Breast epithelium (tissue), 3 donors: ENCODE data around the gene DPYSL4.

ENCODE experiments used
- POLR2A ChIP-seq: fragments of 450-650 bp; IDR thresholded peaks from one replicate; pipeline ENCODE4 v1.6.1; 2016; ENCODE audit warnings: antibody characterized with exemption, mild to moderate bottlenecking, moderate library complexity
- TF ChIP-seq, protein P1 (sequence below), 3 donors: fragments of 450-650 bp; IDR thresholded peaks; one replicate each; pipeline ENCODE4 v1.5.1; 2016 to 2017; ENCODE audit warnings: antibody characterized with exemption in 3 of 3, mild to moderate bottlenecking in 3 of 3, moderate library complexity in 3 of 3

DNA sequence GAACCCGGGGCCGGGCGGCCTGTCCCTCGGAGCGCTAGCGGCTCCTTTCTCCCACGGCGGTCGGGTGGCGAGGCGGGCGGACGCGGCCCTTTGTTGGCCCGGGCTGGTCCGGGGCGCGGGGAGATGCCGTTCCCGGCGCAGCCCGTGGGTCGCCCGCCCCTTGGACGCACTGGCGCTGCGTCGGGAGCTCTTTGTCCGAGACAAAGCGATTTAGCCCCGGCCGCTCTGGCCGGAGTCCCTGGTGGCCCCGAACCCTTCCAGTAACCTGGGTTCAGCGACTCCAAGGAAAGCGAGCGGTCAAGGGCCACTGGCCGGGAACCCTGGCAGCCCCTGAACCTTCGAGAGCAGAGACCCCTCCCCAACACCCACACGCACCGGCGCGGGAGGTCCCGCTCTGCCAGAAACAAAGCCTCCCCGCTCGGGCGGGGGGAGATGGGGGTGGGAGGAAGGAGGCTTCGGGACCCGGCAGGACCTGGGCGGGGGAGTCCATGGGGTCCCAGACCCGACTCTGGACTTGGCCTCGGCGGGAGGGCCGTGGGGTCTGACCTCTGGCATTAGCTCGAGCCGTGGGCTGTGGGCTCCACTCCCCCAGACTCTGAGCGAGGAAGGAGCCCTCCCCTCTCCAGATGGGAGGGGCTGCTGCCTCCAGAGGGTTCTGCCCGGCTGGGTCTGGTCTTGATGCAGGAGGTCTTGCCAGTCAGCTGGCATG, 836 bp downstream of the DPYSL4 start:
- TF ChIP-seq, protein P1, sequence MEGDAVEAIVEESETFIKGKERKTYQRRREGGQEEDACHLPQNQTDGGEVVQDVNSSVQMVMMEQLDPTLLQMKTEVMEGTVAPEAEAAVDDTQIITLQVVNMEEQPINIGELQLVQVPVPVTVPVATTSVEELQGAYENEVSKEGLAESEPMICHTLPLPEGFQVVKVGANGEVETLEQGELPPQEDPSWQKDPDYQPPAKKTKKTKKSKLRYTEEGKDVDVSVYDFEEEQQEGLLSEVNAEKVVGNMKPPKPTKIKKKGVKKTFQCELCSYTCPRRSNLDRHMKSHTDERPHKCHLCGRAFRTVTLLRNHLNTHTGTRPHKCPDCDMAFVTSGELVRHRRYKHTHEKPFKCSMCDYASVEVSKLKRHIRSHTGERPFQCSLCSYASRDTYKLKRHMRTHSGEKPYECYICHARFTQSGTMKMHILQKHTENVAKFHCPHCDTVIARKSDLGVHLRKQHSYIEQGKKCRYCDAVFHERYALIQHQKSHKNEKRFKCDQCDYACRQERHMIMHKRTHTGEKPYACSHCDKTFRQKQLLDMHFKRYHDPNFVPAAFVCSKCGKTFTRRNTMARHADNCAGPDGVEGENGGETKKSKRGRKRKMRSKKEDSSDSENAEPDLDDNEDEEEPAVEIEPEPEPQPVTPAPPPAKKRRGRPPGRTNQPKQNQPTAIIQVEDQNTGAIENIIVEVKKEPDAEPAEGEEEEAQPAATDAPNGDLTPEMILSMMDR (IDR thresholded peaks at IDR 0.05), result no peak
- TF ChIP-seq POLR2A, result no peak
